Activated B cell treated with CpG ODN at 0.5 μM for 24 hours (primary cell): ENCODE results near the gene CENPB. TPM values are rescaled to one million over a fixed set of nuclear protein-coding genes. Genes with fewer than 3 reads are reported as not detected.
A peak's percentile ranks its signal among the peaks of the same experiment; 100 is the strongest.

Experiments used
- ATAC-seq: fragments of 200-7000 bp; cut with Tn5 transposase; one replicate; pipeline ENCODE4 v1.10.0; 2021; ENCODE audit warnings: low read depth, mild to moderate bottlenecking, moderate library complexity
- CTCF ChIA-PET: fragments of 350-600 bp; sonication (Branson Sonifier 250); formaldehyde crosslinking; loops from one replicate; lab custom pipeline; 2021; ENCODE audit warnings: antibody characterized with exemption; lab: Charles Lee
- POLR2A ChIA-PET: fragments of 350-600 bp; sonication (Branson Sonifier 250); formaldehyde crosslinking; loops from one replicate; lab custom pipeline; 2021; ENCODE audit warnings: antibody characterized with exemption; lab: Charles Lee
- DNase-seq: peaks from one replicate; pipeline ENCODE4 v3.0.0; 2022
- H3K27ac Mint-ChIP-seq: one replicate; pipeline ENCODE4 v1.8.0; 2020; ENCODE audit warnings: mixed read lengths
- H3K27me3 Mint-ChIP-seq: one replicate; pipeline ENCODE4 v1.8.0; 2021; ENCODE audit warnings: mixed read lengths
- H3K36me3 Mint-ChIP-seq: one replicate; pipeline ENCODE4 v1.8.0; 2021; ENCODE audit warnings: low read depth, mixed read lengths
- H3K4me1 Mint-ChIP-seq: one replicate; pipeline ENCODE4 v1.8.0; 2021; ENCODE audit warnings: mixed read lengths
- H3K4me3 Mint-ChIP-seq: one replicate; pipeline ENCODE4 v1.8.0; 2020; ENCODE audit warnings: mild to moderate bottlenecking, mixed read lengths
- H3K9me3 Mint-ChIP-seq: one replicate; pipeline ENCODE4 v1.8.0; 2020; ENCODE audit warnings: mixed read lengths
- CTCF ChIP-seq: fragments of 200-600 bp; IDR thresholded peaks from one replicate; pipeline ENCODE4 v1.8.0; 2022; ENCODE audit warnings: antibody characterized with exemption, mild to moderate bottlenecking
- intact Hi-C: fragments of 100-400 bp; cut with micrococcal nuclease; formaldehyde crosslinking; loops from one replicate; pipeline ENCODE4 v1.15.1; 2024
- total RNA-seq: library from RNA; stranded (reverse); gene quantifications from 2 replicates; pipeline ENCODE4 v1.2.3, GENCODE V29; 2022

CENPB gene
- total RNA-seq, 1 donor from 2014 or later = 51.7 TPM

GRCh38 chr20:3803289-3803688 lies 16.7 kb upstream of the CENPB start:
- Mint-ChIP-seq H3K9me3 (no peaks in the 10 kb centered on the region), H3K4me1 (peaks cover 54% of the 10 kb centered on the region), H3K27me3 (no peaks in the 10 kb centered on the region), H3K36me3 (peaks cover 47% of the 10 kb centered on the region), H3K4me3 (no peak overlapping the region), H3K27ac (no peak overlapping the region)
- ChIA-PET POLR2A (interaction anchor here (0.6 kb wide), 1 partner anchor 11 kb away, joined by 3 read pairs; no protein-coding TSS in a partner anchor), CTCF (interaction anchor here (1.1 kb wide), 1 partner anchor 282 kb away, joined by 3 read pairs; no protein-coding TSS in a partner anchor)
- no peak for TF ChIP-seq CTCF
- DNase-seq (no peak), ATAC-seq (no peak)
- intact Hi-C loops = no loop called here

GRCh38 chr20:3802524-3803239 lies 16.1 kb upstream of the CENPB start:
- POLR2A ChIA-PET = interaction anchor here (0.5 kb wide), 1 partner anchor 8 kb away, joined by 3 read pairs; no protein-coding TSS in a partner anchor
- Mint-ChIP-seq H3K27me3 (no peaks in the 10 kb centered on the region), H3K27ac (peak overlapping the region; percentile 76), H3K36me3 (peaks cover 51% of the 10 kb centered on the region), H3K9me3 (no peaks in the 10 kb centered on the region), H3K4me3 (no peak overlapping the region), H3K4me1 (peaks cover 60% of the 10 kb centered on the region)
- no peak for TF ChIP-seq CTCF
- ATAC-seq (no peak), DNase-seq (no peak)
- intact Hi-C loops = no loop called here
- CTCF ChIA-PET = interaction anchor here (1.1 kb wide), 1 partner anchor 282 kb away, joined by 3 read pairs; no protein-coding TSS in a partner anchor

- DNase-seq (no peak), ATAC-seq (no peak)
- Mint-ChIP-seq H3K4me1 (peaks cover 66% of the 10 kb centered on the region), H3K36me3 (peaks cover 52% of the 10 kb centered on the region), H3K9me3 (no peaks in the 10 kb centered on the region), H3K27me3 (no peaks in the 10 kb centered on the region), H3K4me3 (no peak overlapping the region), H3K27ac (no peak overlapping the region)
- POLR2A ChIA-PET = no interaction called here
- intact Hi-C loops = no loop called here
- no peak for TF ChIP-seq CTCF
- CTCF ChIA-PET = no interaction called here
These were observed 15.3 kb upstream of the CENPB start for GRCh38 chr20:3801846-3802245.

GRCh38 chr20:3801299-3801698 lies 14.8 kb upstream of the CENPB start:
- peaks cover 50% of the 10 kb centered on the region for H3K36me3 Mint-ChIP-seq
- peak overlapping the region; percentile 93 for H3K27ac Mint-ChIP-seq
- ATAC-seq (no peak), DNase-seq (no peak)
- H3K27me3 Mint-ChIP-seq = no peaks in the 10 kb centered on the region
- peaks cover 69% of the 10 kb centered on the region for H3K4me1 Mint-ChIP-seq
- CTCF ChIA-PET = interaction anchor here (2.7 kb wide), 1 partner anchor 18 kb away, joined by 12 read pairs; the partner anchor contains the start of gene AP5S1
- H3K4me3 Mint-ChIP-seq = no peak overlapping the region
- H3K9me3 Mint-ChIP-seq = no peaks in the 10 kb centered on the region
- POLR2A ChIA-PET = interaction anchor here (0.7 to 2.5 kb wide), 2 partner anchors 14 to 19 kb away, joined by 3 to 17 read pairs; partner anchors contain the start of genes AP5S1 and CENPB
- no peak for TF ChIP-seq CTCF
- intact Hi-C loops = no loop called here

- ChIA-PET POLR2A (interaction anchor here (0.7 to 2.9 kb wide), 3 partner anchors 14 to 20 kb away, joined by 3 to 17 read pairs (median 12); partner anchors contain the start of genes AP5S1 and CENPB), CTCF (interaction anchor here (2.7 kb wide), 1 partner anchor 19 kb away, joined by 12 read pairs; the partner anchor contains the start of gene AP5S1)
- H3K4me1 Mint-ChIP-seq = peaks cover 69% of the 10 kb centered on the region
- no peaks in the 10 kb centered on the region for H3K27me3 Mint-ChIP-seq
- TF ChIP-seq CTCF = no peak
- no peak overlapping the region for H3K4me3 Mint-ChIP-seq
- H3K36me3 Mint-ChIP-seq = peaks cover 47% of the 10 kb centered on the region
- peak overlapping the region; percentile 93 for H3K27ac Mint-ChIP-seq
- no peak for ATAC-seq
- intact Hi-C loops = loop anchor here (1.0 kb wide), 1 partner anchor 10 kb away; no protein-coding TSS in a partner anchor
- no peak for DNase-seq
- H3K9me3 Mint-ChIP-seq = no peaks in the 10 kb centered on the region
These were observed 14.3 kb upstream of the CENPB start for GRCh38 chr20:3800878-3801260.
